Trophoblast cell (in vitro differentiated cells and primary cell): ENCODE data around the gene DYNC2I2.

Experiments
- DNase-seq, 2 donors: peaks; one replicate each; pipeline ENCODE4 v3.0.0-alpha.2; 2016
- H2AFZ ChIP-seq: 2 replicates; pipeline ENCODE4 v1.6.1; 2013; ENCODE audit warnings: low read length, moderate library complexity, mild to moderate bottlenecking; ENCODE audit not compliant: insufficient read depth, poor library complexity
- H2AK5ac ChIP-seq: 2 replicates; pipeline ENCODE4 v1.6.1; 2013; ENCODE audit warnings: mild to moderate bottlenecking, low read length
- H2BK120ac ChIP-seq: 2 replicates; pipeline ENCODE4 v1.6.1; 2013; ENCODE audit warnings: low read length, mild to moderate bottlenecking, moderate library complexity; ENCODE audit not compliant: insufficient read depth, poor library complexity
- H2BK12ac ChIP-seq: 2 replicates; pipeline ENCODE4 v1.6.1; 2013; ENCODE audit warnings: mild to moderate bottlenecking, low read length, moderate library complexity
- H2BK5ac ChIP-seq: 2 replicates; pipeline ENCODE4 v1.6.1; 2013; ENCODE audit warnings: low read length, low read depth, moderate library complexity, mild to moderate bottlenecking; ENCODE audit not compliant: poor library complexity
- H3K14ac ChIP-seq: 2 replicates; pipeline ENCODE4 v1.6.1; 2013; ENCODE audit warnings: mild to moderate bottlenecking, low read length
- H3K18ac ChIP-seq: 2 replicates; pipeline ENCODE4 v1.6.1; 2013; ENCODE audit warnings: mild to moderate bottlenecking, low read length
- H3K23ac ChIP-seq: 2 replicates; pipeline ENCODE4 v1.6.1; 2013; ENCODE audit warnings: low read length
- H3K27ac ChIP-seq: 2 replicates; pipeline ENCODE4 v1.5.1; 2013; ENCODE audit warnings: low read depth, mild to moderate bottlenecking, inconsistent platforms, low read length, moderate library complexity
- H3K27me3 ChIP-seq: 2 replicates; pipeline ENCODE4 v1.6.1; 2013; ENCODE audit warnings: inconsistent platforms, mild to moderate bottlenecking, low read length, moderate library complexity; ENCODE audit not compliant: insufficient read depth
- H3K36me3 ChIP-seq, 2 experiments: 1 replicate in 1 of 2; 2 replicates in 1 of 2; pipeline ENCODE4 v1.6.1; 2013; ENCODE audit warnings: low read length in 2 of 2, mild to moderate bottlenecking in 2 of 2, moderate library complexity in 1 of 2; ENCODE audit not compliant: insufficient read depth in 2 of 2, control insufficient read depth in 1 of 2
- H3K4ac ChIP-seq: 2 replicates; pipeline ENCODE4 v1.6.1; 2013; ENCODE audit warnings: low read depth, mild to moderate bottlenecking, low read length, moderate library complexity
- H3K4me1 ChIP-seq, 2 experiments: 1 replicate in 1 of 2; 2 replicates in 1 of 2; pipeline ENCODE4 v1.6.1; 2013; ENCODE audit warnings: low read length in 2 of 2, mild to moderate bottlenecking in 2 of 2, moderate library complexity in 1 of 2; ENCODE audit not compliant: insufficient read depth in 2 of 2, control insufficient read depth in 1 of 2
- H3K4me2 ChIP-seq: 2 replicates; pipeline ENCODE4 v1.6.1; 2013; ENCODE audit warnings: inconsistent platforms, mild to moderate bottlenecking, low read length, moderate library complexity
- H3K4me3 ChIP-seq: 2 replicates; pipeline ENCODE4 v1.5.1; 2013; ENCODE audit warnings: mild to moderate bottlenecking, low read depth, low read length, inconsistent platforms
- H3K79me1 ChIP-seq: one replicate; pipeline ENCODE4 v1.6.1; 2013; ENCODE audit warnings: low read length
- H3K79me2 ChIP-seq: 2 replicates; pipeline ENCODE4 v1.6.1; 2013; ENCODE audit warnings: low read length, mild to moderate bottlenecking; ENCODE audit not compliant: control insufficient read depth, insufficient read depth, poor library complexity
- H3K9ac ChIP-seq: 2 replicates; pipeline ENCODE4 v1.6.1; 2013; ENCODE audit warnings: mild to moderate bottlenecking, low read length
- H3K9me3 ChIP-seq: 2 replicates; pipeline ENCODE4 v1.6.1; 2013; ENCODE audit warnings: low read depth, mild to moderate bottlenecking, control low read depth, inconsistent platforms, low read length; ENCODE audit not compliant: insufficient read depth
- H4K12ac ChIP-seq: 2 replicates; pipeline ENCODE4 v1.6.1; 2013; ENCODE audit warnings: low read depth, mild to moderate bottlenecking, low read length, moderate library complexity
- H4K8ac ChIP-seq: 2 replicates; pipeline ENCODE4 v1.6.1; 2013; ENCODE audit warnings: low read depth, mild to moderate bottlenecking, low read length, moderate library complexity
- H4K91ac ChIP-seq: one replicate; pipeline ENCODE4 v1.6.1; 2013; ENCODE audit warnings: low read depth, mild to moderate bottlenecking, low read length, moderate library complexity
- WGBS: extraction: QIAGEN DNeasy Blood & Tissue Kit; methylation state at CpG from one replicate; pipeline ENCODE4 v1.1.7; 2013; ENCODE audit warnings: missing lambda C conversion rate; ENCODE audit not compliant: insufficient read length, insufficient coverage; ENCODE audit errors: extremely low coverage; 5-methylcytosine and 5-hydroxymethylcytosine counted together

Gene DYNC2I2

GRCh38 chr9:128634111-128634510 is 22.5 kb downstream of the DYNC2I2 start:
- peaks cover 17% of the 10 kb centered on the region for H3K79me1 ChIP-seq
- no CpG with 5 or more reads among the region's 10 CpGs for WGBS

DNA sequence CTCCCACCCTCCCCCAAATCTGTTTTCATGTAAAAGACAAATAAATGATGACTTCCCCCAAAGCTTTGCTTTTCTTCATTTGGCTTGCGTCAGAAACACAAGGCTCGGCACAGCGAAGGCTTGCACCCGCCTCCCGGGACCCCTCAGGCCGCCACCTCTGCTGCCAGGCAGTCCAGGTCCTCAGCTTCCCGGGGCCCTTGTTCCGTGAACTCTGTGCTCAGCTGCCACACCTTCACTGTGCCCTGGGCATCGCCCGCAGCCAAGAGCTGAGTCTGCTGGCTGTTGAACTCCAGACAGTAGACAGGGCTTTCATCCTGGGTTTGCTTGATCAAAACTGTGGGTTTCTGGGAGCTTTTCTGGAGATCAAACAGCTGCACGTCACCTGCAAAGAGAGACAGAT is 23.0 kb downstream of the DYNC2I2 start:
- H2AFZ ChIP-seq: no peak overlapping the region
- H3K4me1 ChIP-seq: peaks cover 14 to 17% of the 10 kb centered on the region in 2 experiments
- no peak overlapping the region for H4K91ac ChIP-seq
- DNase-seq: no peak
- H2AK5ac ChIP-seq: no peak overlapping the region
- no peak overlapping the region for H3K18ac ChIP-seq
- no peak overlapping the region for H3K23ac ChIP-seq
- no peak overlapping the region for H3K4me3 ChIP-seq
- H3K27me3 ChIP-seq: no peaks in the 10 kb centered on the region
- H3K9me3 ChIP-seq: peaks cover 2% of the 10 kb centered on the region
- H2BK5ac ChIP-seq: no peak overlapping the region
- peaks cover 66 to 70% of the 10 kb centered on the region in 2 experiments for H3K36me3 ChIP-seq
- H3K79me2 ChIP-seq: no peaks in the 10 kb centered on the region
- no CpG with 5 or more reads among the region's 11 CpGs for WGBS
- no peak overlapping the region for H4K12ac ChIP-seq
- no peak overlapping the region for H3K4ac ChIP-seq
- no peak overlapping the region for H2BK12ac ChIP-seq
- no peak overlapping the region for H2BK120ac ChIP-seq
- H3K14ac ChIP-seq: no peak overlapping the region
- H3K79me1 ChIP-seq: peaks cover 17% of the 10 kb centered on the region
- no peak overlapping the region for H3K27ac ChIP-seq
- no peak overlapping the region for H4K8ac ChIP-seq
- H3K4me2 ChIP-seq: no peak overlapping the region
- no peak overlapping the region for H3K9ac ChIP-seq

More at GRCh38 chr9:128634111-128634510, 22.5 kb downstream of the DYNC2I2 start:
- Histone ChIP-seq H3K9me3 (peaks cover 2% of the 10 kb centered on the region), H3K23ac (no peak overlapping the region), H3K18ac (no peak overlapping the region), H3K14ac (no peak overlapping the region), H3K4ac (no peak overlapping the region), H3K79me2 (no peaks in the 10 kb centered on the region), H3K9ac (no peak overlapping the region), H3K4me1 (peaks cover 14 to 17% of the 10 kb centered on the region in 2 experiments), H4K91ac (no peak overlapping the region), H3K36me3 (peaks cover 61 to 66% of the 10 kb centered on the region in 2 experiments), H2BK120ac (no peak overlapping the region), H3K27me3 (no peaks in the 10 kb centered on the region), H3K4me2 (no peak overlapping the region), H4K8ac (no peak overlapping the region), H2BK12ac (no peak overlapping the region), H2BK5ac (no peak overlapping the region), H4K12ac (no peak overlapping the region), H2AFZ (no peak overlapping the region), H3K27ac (no peak overlapping the region), H2AK5ac (no peak overlapping the region), H3K4me3 (no peak overlapping the region)
- DNase-seq: no peak

GRCh38 chr9:128633057-128633456 is 23.6 kb downstream of the DYNC2I2 start:
- Histone ChIP-seq H3K36me3 (peaks cover 69 to 73% of the 10 kb centered on the region in 2 experiments), H3K4me3 (no peak overlapping the region), H2AK5ac (no peak overlapping the region), H3K4ac (no peak overlapping the region), H3K23ac (no peak overlapping the region), H4K8ac (no peak overlapping the region), H3K18ac (no peak overlapping the region), H2BK5ac (no peak overlapping the region), H3K79me2 (no peaks in the 10 kb centered on the region), H2BK120ac (no peak overlapping the region), H2BK12ac (no peak overlapping the region), H4K12ac (no peak overlapping the region), H3K4me1 (peaks cover 14 to 17% of the 10 kb centered on the region in 2 experiments), H3K27ac (no peak overlapping the region), H3K27me3 (no peaks in the 10 kb centered on the region), H4K91ac (no peak overlapping the region), H3K4me2 (no peak overlapping the region), H2AFZ (no peak overlapping the region), H3K9ac (no peak overlapping the region), H3K79me1 (peaks cover 17% of the 10 kb centered on the region), H3K14ac (no peak overlapping the region), H3K9me3 (peaks cover 2% of the 10 kb centered on the region)
- DNase-seq: no peak
- WGBS: no CpG with 5 or more reads among the region's 21 CpGs

GRCh38 chr9:128632486-128632885 is 24.2 kb downstream of the DYNC2I2 start:
- no peak overlapping the region for H2BK5ac ChIP-seq
- H2BK120ac ChIP-seq: no peak overlapping the region
- no peak overlapping the region for H4K91ac ChIP-seq

More at GRCh38 chr9:128632486-128632885, 24.2 kb downstream of the DYNC2I2 start:
- H3K4me1 ChIP-seq: peaks cover 14 to 17% of the 10 kb centered on the region in 2 experiments
- no peak overlapping the region for H2BK12ac ChIP-seq
- H3K36me3 ChIP-seq: peaks cover 72 to 74% of the 10 kb centered on the region in 2 experiments
- H3K9ac ChIP-seq: no peak overlapping the region
- H3K79me1 ChIP-seq: peaks cover 17% of the 10 kb centered on the region
- DNase-seq: no peak
- WGBS: no CpG with 5 or more reads among the region's 14 CpGs
- H4K12ac ChIP-seq: no peak overlapping the region
- peaks cover 2% of the 10 kb centered on the region for H3K9me3 ChIP-seq
- H3K4me3 ChIP-seq: no peak overlapping the region
- H3K4ac ChIP-seq: no peak overlapping the region
- no peak overlapping the region for H3K14ac ChIP-seq
- no peak overlapping the region for H3K4me2 ChIP-seq
- no peak overlapping the region for H4K8ac ChIP-seq
- no peak overlapping the region for H3K27ac ChIP-seq
- H3K23ac ChIP-seq: no peak overlapping the region
- no peak overlapping the region for H3K18ac ChIP-seq
- no peak overlapping the region for H2AFZ ChIP-seq
- no peaks in the 10 kb centered on the region for H3K27me3 ChIP-seq
- no peaks in the 10 kb centered on the region for H3K79me2 ChIP-seq
- H2AK5ac ChIP-seq: no peak overlapping the region
